Hair follicular keratinocyte (primary cell): ENCODE data around the gene MKRN2OS. TPM values are rescaled to one million over a fixed set of nuclear protein-coding genes. Genes with fewer than 3 reads are reported as not detected.

Experiments used
- total RNA-seq: library from RNA; depleted of rRNA; stranded (reverse); fragments of >200 nt; gene quantifications from 2 replicates; pipeline ENCODE4 v1.2.3, GENCODE V29; 2015

Gene MKRN2OS
- total RNA-seq, result 1.1 and 1.8 TPM in 2 replicates

GRCh38 chr3:12545473-12545791 lies at the start of gene MKRN2OS:
Gene MKRN2OS (minus strand): TSS chr3:12545499. CDS start chr3:12545464, 35 bp downstream.

GRCh38 chr3:12556690-12557472 lies 11.6 kb upstream of the MKRN2OS start, which contains the start of gene MKRN2:
Gene MKRN2 (plus strand): TSS chr3:12557087. CDS start chr3:12557151, 64 bp downstream.

Other genes starting within 250 kb of the MKRN2OS start
- 8.6 and 17.6 TPM in 2 replicates for gene TSEN2, start 61.0 kb downstream of the MKRN2OS start, total RNA-seq
- gene MKRN2, start 11.6 kb upstream of the MKRN2OS start, total RNA-seq, result 25.1 and 29.0 TPM in 2 replicates
- gene RAF1, start 118.6 kb upstream of the MKRN2OS start, total RNA-seq, result 46.6 and 52.0 TPM in 2 replicates
- 30.8 and 68.6 TPM in 2 replicates for gene TMEM40, start 213.8 kb upstream of the MKRN2OS start, total RNA-seq